ENCODE data around the gene CBARP.

Gene CBARP

DNA sequence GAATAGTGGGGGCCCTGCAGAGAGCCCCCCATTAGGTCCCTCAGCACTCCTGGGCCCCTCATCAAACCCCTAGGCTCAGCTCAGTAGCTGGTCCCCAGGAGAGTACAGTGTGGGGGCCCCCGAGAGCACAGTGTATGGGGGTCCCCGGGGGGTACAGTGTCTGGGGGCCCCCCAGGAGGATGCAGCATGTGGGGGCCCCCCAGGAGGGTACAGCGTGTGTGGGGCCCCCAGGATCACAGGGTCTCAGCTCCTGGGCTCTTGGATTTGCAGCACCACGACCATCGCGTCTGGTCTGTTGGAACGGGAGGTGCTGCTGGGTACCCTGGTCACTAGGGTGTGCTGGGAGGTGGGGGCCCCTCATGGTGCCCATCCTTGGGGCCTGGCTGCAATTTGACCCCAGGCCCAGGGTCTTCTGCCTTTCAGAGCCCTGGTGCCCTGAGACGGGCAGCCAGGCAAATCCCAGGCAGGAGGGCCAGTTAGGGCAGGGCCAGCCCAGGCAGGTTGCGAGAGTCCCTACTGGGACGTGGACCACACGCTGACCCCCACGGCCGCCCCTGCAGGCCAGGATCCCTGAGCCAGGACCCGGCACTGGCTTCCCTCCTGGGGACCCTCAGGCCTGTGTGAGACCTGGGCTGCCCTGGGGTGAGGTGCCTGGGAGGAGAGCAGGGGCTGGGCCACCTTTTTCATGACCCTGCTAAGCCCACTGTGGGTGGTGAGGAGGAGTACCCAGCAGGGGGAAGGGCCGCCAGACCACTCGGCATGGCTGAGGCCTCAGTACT lies 13.6 kb downstream of the CBARP start:
- H3K9me3 Mint-ChIP-seq (ENCODE audit: low read depth), result no peaks in the 10 kb centered on the region
- H3K27me3 Mint-ChIP-seq, result no peaks in the 10 kb centered on the region
- H3K4me3 Mint-ChIP-seq, result no peak overlapping the region
- H3K27ac Mint-ChIP-seq, result no peak overlapping the region
- H3K4me1 Mint-ChIP-seq (ENCODE audit: low read depth), result no peaks in the 10 kb centered on the region
- H3K36me3 Mint-ChIP-seq, result no peaks in the 10 kb centered on the region

DNA sequence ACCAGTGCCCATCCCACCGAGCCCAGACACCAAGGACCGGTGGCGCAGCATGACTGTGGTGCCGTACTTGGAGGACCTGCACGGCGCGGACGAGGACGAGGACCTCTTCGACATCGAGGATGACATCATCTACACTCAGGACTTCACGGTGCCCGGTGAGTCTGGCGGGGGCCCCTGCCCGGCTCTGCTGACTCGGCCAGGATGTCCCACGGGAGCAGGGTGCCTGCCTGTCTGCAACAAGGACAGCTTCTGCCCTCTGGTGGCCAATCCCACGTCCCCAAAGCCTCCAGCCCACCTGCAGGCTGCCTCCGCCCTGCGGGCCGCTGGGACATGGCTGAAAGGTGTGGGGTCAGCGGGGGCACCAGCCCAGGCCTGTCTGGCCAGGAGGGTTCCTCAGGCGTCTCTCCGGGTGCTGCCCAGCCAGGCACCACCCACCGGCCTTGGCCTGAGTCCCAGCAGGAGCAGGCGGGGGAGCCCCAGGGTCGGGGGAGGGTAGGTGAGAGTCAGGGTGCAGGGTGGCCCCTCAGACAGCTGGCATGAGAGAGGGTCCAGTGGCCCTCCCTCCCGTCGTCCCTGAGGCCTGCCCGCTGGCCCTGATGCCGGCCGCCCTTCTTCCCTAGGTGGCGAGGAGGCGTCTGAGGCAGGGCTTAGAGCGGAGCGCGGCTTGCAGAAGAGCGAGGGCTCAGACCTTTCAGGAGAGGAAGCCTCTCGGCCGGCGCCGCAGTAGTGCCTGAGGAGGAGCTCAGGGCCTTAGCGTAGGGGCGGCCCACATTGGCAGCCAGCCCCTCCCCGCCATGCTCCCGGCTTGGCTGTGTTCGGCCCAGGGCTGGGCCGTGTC lies 14.6 kb downstream of the CBARP start:
- no peak overlapping the region for H3K4me3 Mint-ChIP-seq
- H3K27ac Mint-ChIP-seq, result no peak overlapping the region
- H3K9me3 Mint-ChIP-seq (ENCODE audit: low read depth), result no peaks in the 10 kb centered on the region
- H3K36me3 Mint-ChIP-seq, result no peaks in the 10 kb centered on the region
- H3K4me1 Mint-ChIP-seq (ENCODE audit: low read depth), result no peaks in the 10 kb centered on the region
- no peaks in the 10 kb centered on the region for H3K27me3 Mint-ChIP-seq

DNA sequence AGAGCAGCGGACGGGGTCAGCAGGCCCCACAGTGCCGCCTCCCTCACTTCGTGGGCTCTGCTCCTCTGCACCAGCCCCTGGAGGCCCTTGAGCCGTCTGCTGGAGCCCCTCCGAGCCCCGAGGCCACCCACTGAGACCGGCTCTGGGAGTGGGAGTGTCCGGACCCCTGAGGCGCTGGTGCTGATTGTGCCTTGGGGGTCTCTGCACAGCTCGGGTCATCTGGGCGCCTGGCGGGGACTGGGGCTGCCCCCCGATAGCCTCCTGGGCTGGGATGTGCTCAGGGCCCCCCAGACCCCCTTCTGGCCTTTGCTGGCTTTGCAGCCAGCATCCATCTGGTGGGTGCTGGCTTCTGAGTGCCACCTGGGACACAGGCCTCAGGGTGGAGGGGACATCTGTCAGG lies 15.4 kb downstream of the CBARP start:
- H3K27me3 Mint-ChIP-seq, result no peaks in the 10 kb centered on the region
- no peak overlapping the region for H3K4me3 Mint-ChIP-seq

DNA sequence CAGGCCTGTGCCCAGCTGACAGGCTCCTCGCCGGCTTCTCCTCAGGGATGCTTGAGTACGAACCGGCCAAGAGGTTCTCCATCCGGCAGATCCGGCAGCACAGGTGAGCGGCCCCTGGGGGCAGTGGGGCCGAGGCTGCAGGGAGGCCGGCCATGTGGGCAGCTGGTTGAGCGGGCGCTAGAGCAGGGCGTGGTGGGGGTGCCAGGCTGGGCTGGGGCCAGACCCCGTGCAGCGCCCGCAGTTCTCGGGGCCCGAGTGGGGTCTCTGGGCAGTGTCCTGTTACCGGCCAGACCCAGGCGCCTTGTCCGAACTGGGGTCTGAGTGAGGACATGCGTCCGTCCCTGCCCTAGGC lies 15.9 kb downstream of the CBARP start:
- Mint-ChIP-seq H3K27me3 (no peaks in the 10 kb centered on the region), H3K36me3 (no peaks in the 10 kb centered on the region), H3K27ac (no peak overlapping the region), H3K4me1 (ENCODE audit: low read depth) (no peaks in the 10 kb centered on the region), H3K4me3 (no peak overlapping the region), H3K9me3 (ENCODE audit: low read depth) (no peaks in the 10 kb centered on the region)

More for the DNA sequence above, 15.4 kb downstream of the CBARP start:
- no peaks in the 10 kb centered on the region for H3K4me1 Mint-ChIP-seq (ENCODE audit: low read depth)
- H3K36me3 Mint-ChIP-seq, result no peaks in the 10 kb centered on the region
- H3K27ac Mint-ChIP-seq, result no peak overlapping the region
- no peaks in the 10 kb centered on the region for H3K9me3 Mint-ChIP-seq (ENCODE audit: low read depth)

DNA sequence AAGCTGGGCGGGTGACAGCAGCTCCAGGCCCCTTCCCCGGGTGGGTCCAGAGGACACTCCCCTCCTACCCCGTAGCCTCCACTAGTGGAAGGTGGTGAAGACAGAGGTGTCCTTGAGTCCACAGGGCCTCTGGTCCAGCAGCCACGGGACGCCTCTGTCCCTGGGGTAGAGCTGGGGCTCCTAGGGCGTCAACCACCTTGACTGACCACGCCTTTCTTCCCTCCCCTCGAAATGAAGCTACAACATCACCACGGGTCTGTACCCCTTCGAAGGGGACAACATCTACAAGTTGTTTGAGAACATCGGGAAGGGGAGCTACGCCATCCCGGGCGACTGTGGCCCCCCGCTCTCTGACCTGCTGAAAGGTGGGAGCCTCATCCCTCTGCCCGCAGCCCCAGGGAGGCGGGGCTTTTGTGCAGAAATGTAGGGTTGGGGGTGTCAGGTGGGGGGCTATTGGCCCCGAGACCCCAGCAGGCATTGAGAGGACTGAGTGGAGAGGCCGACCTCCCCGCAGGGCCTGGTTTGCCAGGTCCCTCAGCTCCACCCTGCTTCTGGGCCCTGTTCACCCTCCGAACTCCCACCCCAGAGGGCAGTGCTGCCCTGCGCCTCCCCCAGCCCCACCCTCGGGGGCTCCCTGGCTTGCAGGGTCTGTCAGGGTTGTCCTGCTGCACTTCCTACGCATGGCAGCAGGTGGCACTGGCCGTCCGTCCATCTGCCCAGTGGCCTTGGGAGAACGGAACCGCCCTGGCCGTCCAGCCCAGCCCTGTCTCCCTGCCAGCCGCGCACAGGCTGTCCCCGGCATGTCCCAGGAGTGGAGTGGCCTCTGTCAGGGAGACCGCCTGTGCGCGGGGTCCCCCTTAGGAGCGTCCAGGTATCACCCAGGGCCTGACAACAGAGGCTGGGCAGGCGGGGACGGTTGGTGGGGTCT lies 16.6 kb downstream of the CBARP start:
- Mint-ChIP-seq H3K4me3 (no peak overlapping the region), H3K9me3 (ENCODE audit: low read depth) (no peaks in the 10 kb centered on the region), H3K36me3 (no peaks in the 10 kb centered on the region), H3K27ac (no peak overlapping the region), H3K4me1 (ENCODE audit: low read depth) (no peaks in the 10 kb centered on the region), H3K27me3 (no peaks in the 10 kb centered on the region)

DNA sequence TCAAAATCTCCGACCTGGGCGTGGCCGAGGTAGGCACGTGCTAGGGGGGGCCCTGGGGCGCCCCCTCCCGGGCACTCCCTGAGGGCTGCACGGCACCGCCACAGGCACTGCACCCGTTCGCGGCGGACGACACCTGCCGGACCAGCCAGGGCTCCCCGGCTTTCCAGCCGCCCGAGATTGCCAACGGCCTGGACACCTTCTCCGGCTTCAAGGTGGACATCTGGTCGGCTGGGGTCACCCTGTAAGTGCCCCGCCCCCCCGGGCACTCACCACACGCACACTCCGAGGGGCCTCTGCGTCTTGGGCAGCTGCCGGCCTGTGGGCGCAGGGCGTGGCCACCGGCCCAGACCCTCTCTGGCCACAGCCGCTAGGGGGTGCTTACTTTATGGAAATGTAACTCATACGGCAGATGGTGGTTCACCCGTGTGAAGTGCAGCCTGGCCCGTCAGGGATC lies 17.3 kb downstream of the CBARP start:
- no peaks in the 10 kb centered on the region for H3K4me1 Mint-ChIP-seq (ENCODE audit: low read depth)
- H3K36me3 Mint-ChIP-seq, result no peaks in the 10 kb centered on the region
- no peaks in the 10 kb centered on the region for H3K27me3 Mint-ChIP-seq
- H3K27ac Mint-ChIP-seq, result no peak overlapping the region
- no peak overlapping the region for H3K4me3 Mint-ChIP-seq
- H3K9me3 Mint-ChIP-seq (ENCODE audit: low read depth), result no peaks in the 10 kb centered on the region

DNA sequence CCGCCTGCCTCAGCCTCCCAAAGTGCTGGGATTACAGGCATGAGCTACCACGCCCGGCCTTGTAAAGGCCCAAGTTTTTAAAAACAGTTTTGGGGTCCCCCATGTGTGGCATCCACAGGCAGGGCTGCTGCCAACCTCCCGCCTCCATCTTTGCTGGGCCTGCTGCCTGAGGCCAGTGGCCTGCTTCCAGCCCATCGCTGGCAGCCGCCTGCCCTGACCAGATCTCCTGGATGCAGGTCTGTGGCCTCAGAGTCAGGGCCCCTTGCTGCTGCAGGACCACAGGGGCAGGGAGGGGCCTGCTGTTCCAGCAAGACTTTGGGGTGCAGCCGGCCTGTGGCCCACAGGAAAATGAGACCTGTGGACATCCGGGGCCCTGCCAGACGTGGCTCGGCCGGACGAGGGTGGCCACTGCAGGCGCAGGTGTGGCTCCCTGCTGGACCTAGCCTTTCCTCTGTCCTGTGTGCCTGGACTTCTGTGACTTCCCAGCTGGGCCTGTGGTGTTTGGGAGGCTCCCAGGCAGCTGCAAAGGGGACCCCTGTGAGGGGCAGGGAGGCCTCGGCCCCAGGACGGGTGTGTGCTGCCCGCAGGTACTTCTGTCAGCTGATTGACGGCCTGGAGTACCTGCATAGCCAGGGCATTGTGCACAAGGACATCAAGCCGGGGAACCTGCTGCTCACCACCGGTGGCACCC lies 17.9 kb downstream of the CBARP start:
- no peaks in the 10 kb centered on the region for H3K9me3 Mint-ChIP-seq (ENCODE audit: low read depth)
- no peaks in the 10 kb centered on the region for H3K27me3 Mint-ChIP-seq
- H3K27ac Mint-ChIP-seq, result no peak overlapping the region
- H3K36me3 Mint-ChIP-seq, result no peaks in the 10 kb centered on the region
- H3K4me1 Mint-ChIP-seq (ENCODE audit: low read depth), result no peaks in the 10 kb centered on the region
- H3K4me3 Mint-ChIP-seq, result no peak overlapping the region

DNA sequence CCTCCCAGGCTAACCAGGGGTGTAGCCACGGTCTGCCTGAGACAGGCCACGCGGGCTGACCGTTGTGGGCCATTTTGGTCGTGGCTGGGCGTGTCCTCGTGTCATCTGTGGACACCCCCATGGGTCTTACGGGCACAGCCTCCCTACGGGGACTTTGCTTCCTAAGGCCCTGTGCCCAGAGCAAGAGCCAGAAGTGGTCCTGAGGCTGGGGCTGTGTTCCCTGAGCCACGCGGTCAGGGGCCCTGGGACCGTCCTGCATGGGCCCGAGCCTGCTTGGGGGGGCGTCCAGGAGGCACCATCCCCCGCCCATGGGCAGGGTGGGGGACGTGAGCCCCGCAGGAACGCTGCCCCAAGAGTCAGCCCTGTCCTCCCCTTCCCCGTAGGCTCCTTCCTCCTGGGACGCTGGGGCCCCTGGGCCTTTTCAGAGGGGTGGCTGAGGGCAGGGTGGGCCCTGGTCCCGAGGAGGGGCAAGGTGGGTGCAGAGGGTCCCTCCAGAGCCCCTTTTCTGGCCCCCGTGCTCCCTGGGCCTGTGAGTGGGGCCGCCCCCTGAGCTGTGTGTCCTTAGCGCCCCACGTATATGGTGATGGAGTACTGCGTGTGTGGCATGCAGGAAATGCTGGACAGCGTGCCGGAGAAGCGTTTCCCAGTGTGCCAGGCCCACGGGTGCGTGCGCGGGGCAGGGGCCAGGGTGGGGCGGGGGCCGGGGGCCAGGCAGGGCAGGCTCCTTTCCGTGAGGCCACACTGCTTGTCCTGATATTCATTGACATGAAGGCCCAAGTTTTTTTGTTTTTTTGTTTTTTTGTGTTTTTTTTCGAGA lies 18.8 kb downstream of the CBARP start:
- Mint-ChIP-seq H3K4me1 (ENCODE audit: low read depth) (peaks cover 4% of the 10 kb centered on the region), H3K36me3 (no peaks in the 10 kb centered on the region), H3K27me3 (no peaks in the 10 kb centered on the region), H3K9me3 (ENCODE audit: low read depth) (no peaks in the 10 kb centered on the region), H3K4me3 (no peak overlapping the region), H3K27ac (no peak overlapping the region)

DNA sequence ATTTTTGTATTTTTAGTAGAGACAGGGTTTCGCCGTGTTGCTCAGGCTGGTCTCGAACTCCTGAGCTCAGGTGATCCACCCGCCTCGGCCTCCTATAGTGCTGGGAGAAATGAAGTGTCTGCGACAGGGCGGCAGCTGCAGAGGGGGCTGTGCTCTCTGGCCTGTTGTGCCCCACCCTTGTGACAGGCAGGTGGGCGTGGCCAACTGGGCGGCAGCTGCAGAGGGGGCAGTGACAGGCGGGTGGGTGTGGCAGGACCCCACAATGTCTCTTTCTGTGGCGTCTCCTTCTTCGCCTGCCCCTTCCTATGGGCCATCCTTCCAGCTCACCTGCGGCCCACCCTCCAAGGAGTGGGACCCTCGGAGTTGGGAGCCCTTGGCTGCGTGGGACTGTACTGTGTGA lies 20.4 kb downstream of the CBARP start:
- H3K36me3 Mint-ChIP-seq, result no peaks in the 10 kb centered on the region

DNA sequence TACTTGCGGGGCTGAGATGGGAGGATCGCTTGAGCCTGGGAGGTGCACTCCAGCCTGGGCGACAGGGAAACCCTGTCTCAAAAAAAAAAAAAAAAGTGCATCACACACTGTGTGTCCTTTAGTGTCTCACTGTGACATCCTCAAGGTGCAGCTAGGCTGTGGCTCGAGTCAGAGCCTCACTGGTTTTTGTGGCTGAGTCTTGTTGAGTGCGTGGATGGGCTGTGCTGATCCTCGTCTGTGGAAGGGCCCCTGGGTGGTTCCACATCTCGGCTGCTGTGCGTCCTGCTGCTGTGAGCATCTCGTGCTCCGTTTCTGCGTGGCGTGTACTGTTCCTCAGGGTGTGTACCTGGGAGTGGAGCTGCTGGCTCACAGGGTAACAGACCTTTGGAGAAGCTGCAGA lies 21.0 kb downstream of the CBARP start:
- Mint-ChIP-seq H3K4me3 (no peak overlapping the region), H3K4me1 (ENCODE audit: low read depth) (peaks cover 14% of the 10 kb centered on the region), H3K27ac (no peak overlapping the region), H3K27me3 (no peaks in the 10 kb centered on the region), H3K9me3 (ENCODE audit: low read depth) (no peaks in the 10 kb centered on the region), H3K36me3 (no peaks in the 10 kb centered on the region)

More for the DNA sequence above, 20.4 kb downstream of the CBARP start:
- H3K27ac Mint-ChIP-seq, result no peak overlapping the region
- H3K9me3 Mint-ChIP-seq (ENCODE audit: low read depth), result no peaks in the 10 kb centered on the region
- H3K4me1 Mint-ChIP-seq (ENCODE audit: low read depth), result peaks cover 13% of the 10 kb centered on the region
- H3K4me3 Mint-ChIP-seq, result no peak overlapping the region
- no peaks in the 10 kb centered on the region for H3K27me3 Mint-ChIP-seq

DNA sequence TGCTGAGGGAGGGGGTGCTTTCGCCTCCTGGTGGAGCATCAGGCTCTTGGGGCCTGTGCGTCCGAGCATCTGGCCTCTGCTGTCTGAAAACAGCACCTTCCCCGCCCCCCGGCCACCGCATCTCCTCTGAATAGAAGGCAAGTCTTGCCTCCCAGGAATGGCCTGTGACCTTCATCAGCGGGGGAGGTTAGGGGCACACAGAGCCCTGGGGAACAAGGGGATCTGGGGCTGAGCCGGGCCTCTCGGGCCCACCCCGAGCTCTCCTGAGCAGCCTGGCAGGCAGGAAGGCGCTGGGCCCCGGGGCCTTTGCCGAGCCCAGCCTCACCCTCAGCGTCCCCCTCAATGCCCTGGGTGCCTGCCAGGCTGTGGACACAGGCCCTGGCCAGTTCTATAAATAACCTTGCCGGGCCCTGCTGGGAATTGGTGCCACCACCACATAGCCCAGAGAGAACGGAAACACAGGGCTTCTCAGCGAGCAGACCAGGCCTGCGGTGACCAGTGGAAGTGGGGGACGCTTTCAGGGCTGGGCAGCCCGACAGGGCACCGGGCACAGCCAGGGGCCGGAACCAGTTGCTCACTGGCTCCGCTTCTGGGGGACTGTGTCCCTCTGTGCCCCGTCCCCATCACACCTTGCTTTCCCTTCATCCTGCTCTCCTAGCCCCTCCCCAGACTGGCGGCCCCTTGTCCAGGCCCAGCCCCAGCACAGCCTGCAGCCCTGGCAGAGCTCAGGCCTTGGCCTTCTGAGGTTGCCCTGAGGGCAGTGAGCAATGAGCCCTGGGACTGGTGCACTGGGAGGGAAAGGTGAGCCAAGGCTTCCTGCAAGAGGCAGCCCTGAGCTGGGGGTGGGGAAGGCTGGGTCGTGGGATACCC lies 22.7 kb downstream of the CBARP start:
- no peak overlapping the region for H3K4me3 Mint-ChIP-seq
- H3K27ac Mint-ChIP-seq, result no peak overlapping the region
- H3K9me3 Mint-ChIP-seq (ENCODE audit: low read depth), result no peaks in the 10 kb centered on the region
- H3K36me3 Mint-ChIP-seq, result no peaks in the 10 kb centered on the region
- H3K4me1 Mint-ChIP-seq (ENCODE audit: low read depth), result peaks cover 19% of the 10 kb centered on the region
- H3K27me3 Mint-ChIP-seq, result no peaks in the 10 kb centered on the region

DNA sequence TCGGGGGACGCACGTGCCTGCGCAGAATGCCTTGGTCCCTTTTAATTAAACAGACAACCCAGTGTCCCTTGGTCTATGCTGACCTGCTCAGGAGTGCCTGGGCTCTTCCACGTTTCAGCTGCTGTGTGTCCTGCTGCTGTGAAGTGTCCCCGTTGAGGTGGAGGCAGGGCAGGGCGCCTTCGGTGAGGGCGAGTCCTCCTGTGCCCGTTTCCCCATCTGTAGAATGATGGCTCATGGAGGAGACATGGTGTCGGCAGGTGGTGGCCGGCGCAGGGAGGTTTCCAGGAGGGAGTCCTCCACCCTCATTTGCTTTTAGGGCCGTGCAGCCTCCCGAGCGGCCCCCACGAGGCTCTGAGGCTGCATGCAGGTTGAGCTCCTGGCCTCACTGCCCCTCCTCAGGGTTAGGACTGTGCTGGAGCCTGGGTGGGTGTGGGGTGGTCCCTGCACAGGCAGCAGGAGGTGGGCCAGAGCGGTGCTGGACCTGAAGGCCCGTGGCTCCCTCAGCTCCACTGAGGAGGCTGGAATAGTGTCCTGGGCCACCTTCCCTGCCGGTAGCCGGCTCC lies 23.4 kb downstream of the CBARP start:
- H3K27ac Mint-ChIP-seq, result peak overlapping the region; percentile 91
- H3K9me3 Mint-ChIP-seq (ENCODE audit: low read depth), result no peaks in the 10 kb centered on the region
- H3K4me3 Mint-ChIP-seq, result peak overlapping the region; percentile 77
- H3K27me3 Mint-ChIP-seq, result no peaks in the 10 kb centered on the region
- no peaks in the 10 kb centered on the region for H3K36me3 Mint-ChIP-seq
- peaks cover 24% of the 10 kb centered on the region for H3K4me1 Mint-ChIP-seq (ENCODE audit: low read depth)
